ENCODE measurements around the gene MAPK8IP2. TPM values are rescaled to one million over a fixed set of nuclear protein-coding genes. Genes with fewer than 3 reads are reported as not detected.
"Not testable (repeated sequence)": the region's sequence is repeated elsewhere in the genome, so short reads cannot be mapped to it uniquely, and the experiment has no call there.

MAPK8IP2 gene
- total RNA-seq, 1 donor, result 0.36 TPM

DNA sequence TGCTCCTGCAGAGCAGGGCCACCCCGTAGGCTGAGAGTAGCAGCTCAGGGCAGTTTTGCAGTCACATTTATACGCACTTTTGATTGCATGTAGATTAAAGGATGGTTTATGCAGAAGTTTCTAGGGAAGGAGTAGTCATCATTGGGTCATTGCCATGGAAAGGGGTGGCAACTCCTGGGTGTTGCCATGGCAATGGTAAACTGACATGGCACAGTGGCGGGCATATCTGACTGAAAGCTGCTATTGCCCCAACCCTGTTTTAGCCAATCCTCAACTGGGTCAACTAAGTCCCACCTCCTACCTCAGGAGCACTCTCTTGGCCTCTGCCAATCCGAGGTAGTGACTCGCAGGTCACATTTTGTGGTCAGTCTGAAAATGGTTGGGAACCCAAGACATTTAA is 29.8 kb downstream of the MAPK8IP2 start:
- Histone ChIP-seq H3K4me1 (ENCODE audit: insufficient read depth, low read length) (peaks cover 10% of the 10 kb centered on the region), H4K20me1 (ENCODE audit: insufficient read depth, low read length) (no peaks in the 10 kb centered on the region), H3K27me3 (ENCODE audit: insufficient read depth, low read length) (peaks cover 3% of the 10 kb centered on the region), H3K9me3 (ENCODE audit: low read depth, low read length) (no peaks in the 10 kb centered on the region), H2AFZ (ENCODE audit: low read length) (no peak overlapping the region), H3K4me2 (ENCODE audit: insufficient read depth, low read length) (no peak overlapping the region), H3K79me2 (ENCODE audit: insufficient read depth, low read length) (peaks cover 5% of the 10 kb centered on the region), H3K36me3 (ENCODE audit: insufficient read depth, low read length) (no peaks in the 10 kb centered on the region), H3K4me3 (ENCODE audit: insufficient read depth, low read length) (no peak overlapping the region), H3K27ac (ENCODE audit: low read depth, low read length) (no peak overlapping the region)
- TF ChIP-seq, protein P1, sequence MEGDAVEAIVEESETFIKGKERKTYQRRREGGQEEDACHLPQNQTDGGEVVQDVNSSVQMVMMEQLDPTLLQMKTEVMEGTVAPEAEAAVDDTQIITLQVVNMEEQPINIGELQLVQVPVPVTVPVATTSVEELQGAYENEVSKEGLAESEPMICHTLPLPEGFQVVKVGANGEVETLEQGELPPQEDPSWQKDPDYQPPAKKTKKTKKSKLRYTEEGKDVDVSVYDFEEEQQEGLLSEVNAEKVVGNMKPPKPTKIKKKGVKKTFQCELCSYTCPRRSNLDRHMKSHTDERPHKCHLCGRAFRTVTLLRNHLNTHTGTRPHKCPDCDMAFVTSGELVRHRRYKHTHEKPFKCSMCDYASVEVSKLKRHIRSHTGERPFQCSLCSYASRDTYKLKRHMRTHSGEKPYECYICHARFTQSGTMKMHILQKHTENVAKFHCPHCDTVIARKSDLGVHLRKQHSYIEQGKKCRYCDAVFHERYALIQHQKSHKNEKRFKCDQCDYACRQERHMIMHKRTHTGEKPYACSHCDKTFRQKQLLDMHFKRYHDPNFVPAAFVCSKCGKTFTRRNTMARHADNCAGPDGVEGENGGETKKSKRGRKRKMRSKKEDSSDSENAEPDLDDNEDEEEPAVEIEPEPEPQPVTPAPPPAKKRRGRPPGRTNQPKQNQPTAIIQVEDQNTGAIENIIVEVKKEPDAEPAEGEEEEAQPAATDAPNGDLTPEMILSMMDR (IDR thresholded peaks at IDR 0.05; ENCODE audit: extremely low read depth, low read depth, low read length), result no peak
- DNase-seq (ENCODE audit: insufficient read length, low spot score, missing footprints), result no peak

DNA sequence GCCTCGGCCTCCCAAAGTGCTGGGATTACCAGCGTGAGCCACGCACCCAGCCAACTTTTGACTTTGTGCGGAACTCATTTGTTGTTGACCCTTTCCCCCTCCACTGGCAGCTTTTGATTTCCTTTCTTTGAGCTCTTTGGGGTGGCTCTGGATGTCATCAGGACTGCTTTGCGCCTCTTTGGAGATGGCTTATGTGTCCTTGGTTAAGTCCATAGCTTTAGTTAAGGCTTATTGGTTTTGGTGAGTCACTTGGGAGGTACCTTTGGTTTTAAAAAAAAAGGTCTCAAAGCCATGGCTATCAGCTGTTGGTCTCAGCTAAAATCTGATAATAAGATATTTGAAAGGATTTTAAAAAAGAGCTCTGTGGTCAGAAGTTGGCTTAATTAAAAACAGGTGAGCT is 32.5 kb downstream of the MAPK8IP2 start:
- peaks cover 3% of the 10 kb centered on the region for H3K27me3 ChIP-seq (ENCODE audit: insufficient read depth, low read length)
- H4K20me1 ChIP-seq (ENCODE audit: insufficient read depth, low read length), result no peaks in the 10 kb centered on the region
- DNase-seq (ENCODE audit: insufficient read length, low spot score, missing footprints), result no peak
- H3K27ac ChIP-seq (ENCODE audit: low read depth, low read length), result no peak overlapping the region
- no peaks in the 10 kb centered on the region for H3K9me3 ChIP-seq (ENCODE audit: low read depth, low read length)
- no peak overlapping the region for H2AFZ ChIP-seq (ENCODE audit: low read length)
- H3K4me1 ChIP-seq (ENCODE audit: insufficient read depth, low read length), result peaks cover 6% of the 10 kb centered on the region
- no peak overlapping the region for H3K4me2 ChIP-seq (ENCODE audit: insufficient read depth, low read length)
- H3K4me3 ChIP-seq (ENCODE audit: insufficient read depth, low read length), result no peak overlapping the region
- H3K36me3 ChIP-seq (ENCODE audit: insufficient read depth, low read length), result no peaks in the 10 kb centered on the region
- H3K79me2 ChIP-seq (ENCODE audit: insufficient read depth, low read length), result no peaks in the 10 kb centered on the region
- TF ChIP-seq, protein P1 (IDR thresholded peaks at IDR 0.05; ENCODE audit: extremely low read depth, low read depth, low read length), result no peak

DNA sequence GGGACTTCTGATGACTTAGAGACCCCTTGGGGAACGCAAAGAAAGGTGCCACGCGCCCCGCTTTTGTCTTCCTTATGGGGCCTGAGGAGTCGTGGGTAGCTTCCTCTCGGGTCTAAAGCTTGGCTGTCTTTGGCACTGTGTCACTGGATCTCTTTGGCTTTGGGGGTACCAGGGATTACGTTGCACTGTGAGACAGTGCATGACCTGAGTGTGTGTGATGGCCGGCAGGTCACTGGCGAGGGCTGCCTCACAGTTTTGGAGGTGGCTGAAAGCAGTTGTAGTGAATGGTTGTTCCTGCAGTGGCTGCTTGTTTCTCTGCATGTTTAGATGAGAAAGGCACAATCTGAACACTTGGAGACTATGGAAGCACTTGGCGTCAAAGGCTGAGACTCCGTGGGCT is 33.2 kb downstream of the MAPK8IP2 start:
- H3K4me1 ChIP-seq (ENCODE audit: insufficient read depth, low read length), result peaks cover under 1% of the 10 kb centered on the region
- no peak overlapping the region for H3K4me3 ChIP-seq (ENCODE audit: insufficient read depth, low read length)
- no peaks in the 10 kb centered on the region for H3K36me3 ChIP-seq (ENCODE audit: insufficient read depth, low read length)
- H3K27ac ChIP-seq (ENCODE audit: low read depth, low read length), result no peak overlapping the region
- no peak overlapping the region for H2AFZ ChIP-seq (ENCODE audit: low read length)
- no peaks in the 10 kb centered on the region for H3K79me2 ChIP-seq (ENCODE audit: insufficient read depth, low read length)
- no peaks in the 10 kb centered on the region for H4K20me1 ChIP-seq (ENCODE audit: insufficient read depth, low read length)
- no peaks in the 10 kb centered on the region for H3K9me3 ChIP-seq (ENCODE audit: low read depth, low read length)
- H3K4me2 ChIP-seq (ENCODE audit: insufficient read depth, low read length), result no peak overlapping the region
- TF ChIP-seq, protein P1 (IDR thresholded peaks at IDR 0.05; ENCODE audit: extremely low read depth, low read depth, low read length), result no peak
- no peak for DNase-seq (ENCODE audit: insufficient read length, low spot score, missing footprints)
- H3K27me3 ChIP-seq (ENCODE audit: insufficient read depth, low read length), result peaks cover 3% of the 10 kb centered on the region

DNA sequence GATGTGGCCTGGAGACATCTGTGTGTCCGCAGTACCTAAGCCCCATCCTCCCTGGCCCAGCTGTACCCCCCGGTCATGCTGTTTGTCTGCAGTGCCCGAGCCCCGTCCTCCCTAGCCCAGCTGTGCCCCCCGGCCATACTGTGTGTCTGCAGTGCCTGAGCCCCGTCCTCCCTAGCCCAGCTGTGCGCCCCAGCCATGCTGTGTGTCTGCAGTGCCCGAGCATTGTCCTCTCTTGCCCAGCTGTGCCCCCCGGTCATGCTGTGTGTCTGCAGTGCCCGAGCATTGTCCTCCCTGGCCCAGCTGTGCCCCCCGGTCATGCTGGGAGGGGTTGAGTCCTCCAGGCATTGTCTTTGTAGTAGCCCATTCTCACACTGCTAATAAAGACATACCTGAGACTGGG is 35.0 kb downstream of the MAPK8IP2 start:
- H3K36me3 ChIP-seq (ENCODE audit: insufficient read depth, low read length), result no peaks in the 10 kb centered on the region
- no peaks in the 10 kb centered on the region for H3K9me3 ChIP-seq (ENCODE audit: low read depth, low read length)
- no peaks in the 10 kb centered on the region for H3K4me1 ChIP-seq (ENCODE audit: insufficient read depth, low read length)
- no peak overlapping the region for H3K27ac ChIP-seq (ENCODE audit: low read depth, low read length)
- TF ChIP-seq, protein P1 (IDR thresholded peaks at IDR 0.05; ENCODE audit: extremely low read depth, low read depth, low read length), result no peak
- no peaks in the 10 kb centered on the region for H4K20me1 ChIP-seq (ENCODE audit: insufficient read depth, low read length)
- H3K4me3 ChIP-seq (ENCODE audit: insufficient read depth, low read length), result no peak overlapping the region
- peaks cover 3% of the 10 kb centered on the region for H3K27me3 ChIP-seq (ENCODE audit: insufficient read depth, low read length)
- no peak overlapping the region for H2AFZ ChIP-seq (ENCODE audit: low read length)
- H3K4me2 ChIP-seq (ENCODE audit: insufficient read depth, low read length), result no peak overlapping the region
- H3K79me2 ChIP-seq (ENCODE audit: insufficient read depth, low read length), result no peaks in the 10 kb centered on the region
- DNase-seq (ENCODE audit: insufficient read length, low spot score, missing footprints), result no peak

DNA sequence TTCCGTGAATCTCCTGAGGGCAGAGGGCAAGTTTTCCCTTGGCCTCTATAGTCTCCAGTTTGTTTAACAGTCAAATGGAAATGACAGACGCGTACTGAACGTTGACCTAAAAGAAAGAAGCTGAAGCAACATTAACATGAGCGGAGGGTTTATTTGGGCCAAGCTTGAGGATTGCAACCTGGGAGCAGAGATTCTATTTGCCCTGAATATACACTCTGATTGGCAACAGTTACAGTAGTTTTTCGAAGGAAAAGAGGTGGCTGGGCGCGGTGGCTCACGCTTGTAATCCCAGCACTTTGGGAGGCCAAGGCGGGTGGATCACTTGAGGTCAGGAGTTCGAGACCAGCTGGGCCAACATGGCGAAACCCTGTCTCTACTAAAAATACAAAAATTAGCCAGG is 39.7 kb downstream of the MAPK8IP2 start:
- DNase-seq (ENCODE audit: insufficient read length, low spot score, missing footprints); H3K4me1 ChIP-seq (ENCODE audit: insufficient read depth, low read length); H3K4me2 ChIP-seq (ENCODE audit: insufficient read depth, low read length); H4K20me1 ChIP-seq (ENCODE audit: insufficient read depth, low read length); H3K27ac ChIP-seq (ENCODE audit: low read depth, low read length); H3K79me2 ChIP-seq (ENCODE audit: insufficient read depth, low read length); H3K9me3 ChIP-seq (ENCODE audit: low read depth, low read length); H3K36me3 ChIP-seq (ENCODE audit: insufficient read depth, low read length); H2AFZ ChIP-seq (ENCODE audit: low read length); H3K4me3 ChIP-seq (ENCODE audit: insufficient read depth, low read length): not testable (repeated sequence)
- H3K27me3 ChIP-seq (ENCODE audit: insufficient read depth, low read length), result peaks cover 20% of the 10 kb centered on the region
